OCI-LY7 (cell line): ENCODE results near the gene GLRX3. TPM values are rescaled to one million over a fixed set of nuclear protein-coding genes. Genes with fewer than 3 reads are reported as not detected.

Experiments
- BruUV-seq: library from RNA; stranded (reverse); fragments of 400-500 nt; replicated peaks from 2 replicates; lab custom pipeline; 2021; lab: Mats Ljungman, UMichigan
- CTCF ChIA-PET: fragments of 300-600 bp; sonication (Branson Sonifier 250); formaldehyde crosslinking; loops from one replicate; lab custom pipeline; 2022; ENCODE audit warnings: antibody characterized with exemption; ENCODE audit not compliant: unreplicated experiment; lab: Charles Lee
- POLR2A ChIA-PET: fragments of 300-600 bp; sonication (Branson Sonifier 250); formaldehyde crosslinking; loops from one replicate; lab custom pipeline; 2022; ENCODE audit warnings: antibody characterized with exemption; lab: Charles Lee
- DNase-seq: peaks from one replicate; pipeline ENCODE4 v3.0.0-alpha.2; 2015; ENCODE audit warnings: low spot score
- H2AFZ ChIP-seq: fragments of 200-600 bp; sonication (generic), shearing (Covaris generic); 2 replicates; pipeline ENCODE4 v1.6.1; 2014; ENCODE audit warnings: mild to moderate bottlenecking, antibody characterized with exemption, low read length, moderate library complexity
- H3K27ac ChIP-seq: fragments of 200-600 bp; sonication (generic); 2 replicates; pipeline ENCODE4 v1.5.1; 2014; ENCODE audit warnings: mixed run types, low read depth, mild to moderate bottlenecking, moderate library complexity, low read length, inconsistent platforms; ENCODE audit not compliant: poor library complexity, severe bottlenecking
- H3K36me3 ChIP-seq: fragments of 200-600 bp; sonication (generic); 2 replicates; pipeline ENCODE4 v1.6.1; 2014; ENCODE audit warnings: mild to moderate bottlenecking, antibody characterized with exemption, low read length, moderate library complexity, mixed read lengths; ENCODE audit not compliant: insufficient read depth
- H3K4me1 ChIP-seq: fragments of 200-600 bp; sonication (generic); 2 replicates; pipeline ENCODE4 v1.5.1; 2014; ENCODE audit warnings: mild to moderate bottlenecking, low read length; ENCODE audit not compliant: insufficient read depth, poor library complexity, severe bottlenecking
- H3K4me2 ChIP-seq: fragments of 200-600 bp; sonication (generic); 2 replicates; pipeline ENCODE4 v1.6.1; 2014; ENCODE audit warnings: mild to moderate bottlenecking, low read length
- H3K4me3 ChIP-seq: fragments of 200-600 bp; sonication (generic); 2 replicates; pipeline ENCODE4 v1.5.1; 2014; ENCODE audit warnings: mild to moderate bottlenecking, low read depth, low read length; ENCODE audit not compliant: poor library complexity, severe bottlenecking
- H3K79me2 ChIP-seq: fragments of 200-600 bp; sonication (generic); 2 replicates; pipeline ENCODE4 v1.6.1; 2016; ENCODE audit warnings: low read depth, mild to moderate bottlenecking, low read length, moderate library complexity, mixed read lengths; ENCODE audit not compliant: insufficient read depth
- H3K9me2 ChIP-seq: fragments of 200-600 bp; sonication (generic); 2 replicates; pipeline ENCODE4 v1.6.1; 2016; ENCODE audit warnings: mild to moderate bottlenecking, low read length, mixed read lengths; ENCODE audit not compliant: insufficient read depth
- H3K9me3 ChIP-seq: fragments of 200-600 bp; sonication (generic); 2 replicates; pipeline ENCODE4 v1.6.1; 2014; ENCODE audit warnings: mild to moderate bottlenecking, mixed run types, low read length, mixed read lengths
- H4K20me1 ChIP-seq: fragments of 200-600 bp; sonication (generic); 2 replicates; pipeline ENCODE4 v1.6.1; 2014; ENCODE audit warnings: mild to moderate bottlenecking, antibody characterized with exemption, low read length, moderate library complexity, mixed read lengths; ENCODE audit not compliant: insufficient read depth
- CTCF ChIP-seq: fragments of 200-600 bp; sonication (generic); conservative IDR thresholded peaks from 2 replicates; pipeline ENCODE4 v1.5.1; 2014; ENCODE audit warnings: mild to moderate bottlenecking, antibody characterized with exemption, low read length, moderate library complexity, mixed read lengths
- EZH2phosphoT487 ChIP-seq: fragments of 200-600 bp; sonication (generic); IDR thresholded peaks from 2 replicates; pipeline ENCODE4 v1.6.1; 2018; ENCODE audit warnings: low read depth, borderline replicate concordance, mild to moderate bottlenecking, mixed run types, antibody characterized with exemption, low read length, moderate library complexity, mixed read lengths
- intact Hi-C: fragments of 100-400 bp; cut with micrococcal nuclease; formaldehyde crosslinking; loops from one replicate; pipeline ENCODE4 v1.10.0; 2022; ENCODE audit not compliant: unreplicated experiment
- total RNA-seq, 2 experiments: library from RNA; depleted of rRNA in 1 of 2; stranded (reverse); fragments of >200 nt in 1 of 2; shearing (Covaris generic) in 1 of 2; gene quantifications; 2 replicates each; pipeline ENCODE4 v1.2.3, GENCODE V29; 2014 to 2022

GLRX3 gene
- total RNA-seq, 2 experiments from 2014 or later = 83.2 to 117 TPM

GRCh38 chr10:130180416-130180815 lies 44.2 kb downstream of the GLRX3 start:
- TF ChIP-seq CTCF (no peak), EZH2phosphoT487 (no peak)
- Histone ChIP-seq H2AFZ (no peak overlapping the region), H3K4me1 (no peaks in the 10 kb centered on the region), H3K36me3 (peaks cover 73% of the 10 kb centered on the region), H3K9me2 (no peaks in the 10 kb centered on the region), H3K79me2 (no peaks in the 10 kb centered on the region), H3K4me2 (no peak overlapping the region), H3K27ac (no peak overlapping the region), H3K4me3 (no peak overlapping the region), H4K20me1 (no peaks in the 10 kb centered on the region), H3K9me3 (no peaks in the 10 kb centered on the region)
- DNase-seq = no peak
- ChIA-PET POLR2A (interaction anchor here (0.6 kb wide), 1 partner anchor 879 kb away, joined by 3 read pairs; no protein-coding TSS in a partner anchor), CTCF (no interaction called here)
- no TSS peak for BruUV-seq
- intact Hi-C loops = no loop called here

- no peak overlapping the region for H3K4me3 ChIP-seq
- BruUV-seq = no TSS peak
- H3K9me3 ChIP-seq = no peaks in the 10 kb centered on the region
- TF ChIP-seq CTCF (no peak), EZH2phosphoT487 (no peak)
- no peaks in the 10 kb centered on the region for H3K79me2 ChIP-seq
- ChIA-PET CTCF (no interaction called here), POLR2A (no interaction called here)
- peaks cover 70% of the 10 kb centered on the region for H3K36me3 ChIP-seq
- no peak overlapping the region for H3K4me2 ChIP-seq
- H3K27ac ChIP-seq = no peak overlapping the region
- no peaks in the 10 kb centered on the region for H3K9me2 ChIP-seq
- no peaks in the 10 kb centered on the region for H4K20me1 ChIP-seq
- no peak overlapping the region for H2AFZ ChIP-seq
- DNase-seq = no peak
- no peaks in the 10 kb centered on the region for H3K4me1 ChIP-seq
- intact Hi-C loops = no loop called here
Measured at GRCh38 chr10:130181858-130182257, 45.7 kb downstream of the GLRX3 start.

GRCh38 chr10:130185591-130185990 lies 49.4 kb downstream of the GLRX3 start:
- Histone ChIP-seq H3K9me2 (no peaks in the 10 kb centered on the region), H3K36me3 (peaks cover 53% of the 10 kb centered on the region), H3K4me3 (no peak overlapping the region), H3K79me2 (no peaks in the 10 kb centered on the region), H3K4me2 (no peak overlapping the region), H3K9me3 (no peaks in the 10 kb centered on the region), H3K4me1 (no peaks in the 10 kb centered on the region), H4K20me1 (no peaks in the 10 kb centered on the region), H3K27ac (no peak overlapping the region), H2AFZ (no peak overlapping the region)
- no peak for DNase-seq
- BruUV-seq = no TSS peak
- ChIA-PET CTCF (interaction anchor here (0.6 kb wide), 1 partner anchor 267 kb away, joined by 3 read pairs; no protein-coding TSS in a partner anchor), POLR2A (no interaction called here)
- intact Hi-C loops = no loop called here
- TF ChIP-seq EZH2phosphoT487 (no peak), CTCF (no peak)
